RPMI7951 (cell line): Measurements from ENCODE around the gene KRTAP4-5. TPM values are rescaled to one million over a fixed set of nuclear protein-coding genes. Genes with fewer than 3 reads are reported as not detected.
"Not testable (repeated sequence)": the region's sequence is repeated elsewhere in the genome, so short reads cannot be mapped to it uniquely, and the experiment has no call there.

ENCODE experiments used
- DNase-seq: peaks from one replicate; pipeline ENCODE4 v3.0.0-alpha.2; 2012; ENCODE audit warnings: low read depth
- total RNA-seq: library from RNA; depleted of rRNA; stranded (reverse); fragments of >200 nt; shearing (Covaris generic); gene quantifications from 2 replicates; pipeline ENCODE4 v1.2.3, GENCODE V29; 2014

KRTAP4-5 gene
- total RNA-seq, 1 experiment from 2014 or later = not detected

DNA sequence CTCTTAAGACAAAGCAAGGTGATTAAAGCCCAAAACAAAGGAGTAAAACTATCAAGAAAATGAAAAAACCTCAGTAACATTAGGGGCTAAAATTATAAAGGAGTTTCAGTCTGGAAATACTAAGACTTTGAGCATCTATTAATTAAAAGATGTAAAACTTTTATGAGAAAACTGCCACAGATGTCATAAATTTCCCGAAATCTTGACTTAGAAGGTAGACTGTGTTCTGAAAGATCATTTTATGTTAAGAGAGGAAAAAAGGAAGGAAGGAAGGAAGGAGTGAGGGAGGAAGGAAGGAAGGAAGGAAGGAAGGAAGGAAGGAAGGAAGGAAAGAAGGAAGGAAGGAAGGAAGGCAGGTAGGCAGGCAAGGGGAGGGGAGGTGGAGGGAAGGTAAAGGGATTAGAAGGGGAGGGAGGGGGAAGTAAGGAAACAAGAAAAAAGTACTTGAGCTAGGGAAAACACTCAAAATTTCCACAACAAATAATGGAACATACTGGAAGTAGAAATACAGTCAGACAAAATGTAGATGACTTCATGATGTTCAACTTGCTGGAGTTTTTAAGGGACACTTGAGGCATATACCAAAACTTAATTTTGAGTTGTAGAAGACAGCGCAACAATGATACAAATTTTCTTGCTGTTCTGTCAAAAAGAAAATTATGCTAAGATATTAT, 2.0 kb downstream of the KRTAP4-5 start:
- no peak for DNase-seq

DNA sequence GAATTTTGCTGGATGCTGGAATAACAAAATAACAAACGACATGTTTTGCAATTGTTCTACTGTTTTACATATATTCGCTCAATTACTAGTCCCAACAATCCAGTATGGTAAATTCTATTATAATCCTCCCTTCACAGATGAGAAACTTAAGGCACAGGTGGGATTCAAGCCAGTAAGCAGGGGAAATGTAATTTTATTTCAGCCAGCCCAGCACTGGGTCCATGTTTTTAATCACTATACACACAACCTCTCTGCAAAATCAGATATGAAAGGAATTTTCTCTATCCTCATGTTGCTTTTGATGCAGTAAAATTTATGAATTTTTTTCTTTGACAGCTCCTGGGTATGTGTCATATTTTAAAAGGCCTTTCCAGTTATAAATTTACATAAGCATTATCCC, 4.4 kb downstream of the KRTAP4-5 start:
- no peak for DNase-seq

DNA sequence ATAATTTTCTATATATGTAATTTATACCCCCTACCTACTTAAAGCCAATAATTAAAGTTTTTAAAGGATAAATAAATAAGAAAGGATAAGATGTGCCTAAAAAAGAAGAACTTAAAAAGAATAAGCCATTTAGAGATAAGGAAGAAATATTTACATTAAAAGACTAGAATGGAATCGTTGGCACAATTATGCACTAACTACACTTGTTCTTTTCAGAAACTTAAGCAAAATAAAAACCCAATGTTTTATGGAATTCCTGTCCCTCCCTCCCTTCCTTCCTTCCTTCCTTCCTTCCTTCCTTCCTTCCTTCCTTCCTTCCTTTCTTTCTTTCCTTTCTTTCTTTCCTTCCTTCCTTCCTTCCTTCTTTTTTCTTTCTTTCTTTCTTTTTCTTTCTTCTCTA, 4.8 kb downstream of the KRTAP4-5 start:
- DNase-seq = no peak

DNA sequence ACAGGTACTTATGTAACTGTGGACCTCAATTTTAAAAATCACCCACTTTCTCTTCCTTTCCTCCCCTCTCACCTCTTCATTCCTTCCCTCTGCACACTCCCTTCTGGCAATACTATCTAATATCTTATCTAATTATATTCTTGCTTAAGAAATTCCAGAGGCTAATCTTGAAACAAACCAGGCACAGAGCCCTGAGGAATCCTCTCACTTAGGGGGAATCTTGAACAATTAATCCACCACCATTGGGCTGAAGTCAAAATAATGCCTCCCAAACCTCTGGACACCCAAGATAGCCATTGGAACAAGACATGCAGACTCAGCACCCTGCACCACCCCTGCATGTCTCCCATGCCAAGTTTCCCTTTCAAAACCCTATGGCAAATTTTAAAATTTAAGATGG, 8.3 kb downstream of the KRTAP4-5 start:
- no peak for DNase-seq

DNA sequence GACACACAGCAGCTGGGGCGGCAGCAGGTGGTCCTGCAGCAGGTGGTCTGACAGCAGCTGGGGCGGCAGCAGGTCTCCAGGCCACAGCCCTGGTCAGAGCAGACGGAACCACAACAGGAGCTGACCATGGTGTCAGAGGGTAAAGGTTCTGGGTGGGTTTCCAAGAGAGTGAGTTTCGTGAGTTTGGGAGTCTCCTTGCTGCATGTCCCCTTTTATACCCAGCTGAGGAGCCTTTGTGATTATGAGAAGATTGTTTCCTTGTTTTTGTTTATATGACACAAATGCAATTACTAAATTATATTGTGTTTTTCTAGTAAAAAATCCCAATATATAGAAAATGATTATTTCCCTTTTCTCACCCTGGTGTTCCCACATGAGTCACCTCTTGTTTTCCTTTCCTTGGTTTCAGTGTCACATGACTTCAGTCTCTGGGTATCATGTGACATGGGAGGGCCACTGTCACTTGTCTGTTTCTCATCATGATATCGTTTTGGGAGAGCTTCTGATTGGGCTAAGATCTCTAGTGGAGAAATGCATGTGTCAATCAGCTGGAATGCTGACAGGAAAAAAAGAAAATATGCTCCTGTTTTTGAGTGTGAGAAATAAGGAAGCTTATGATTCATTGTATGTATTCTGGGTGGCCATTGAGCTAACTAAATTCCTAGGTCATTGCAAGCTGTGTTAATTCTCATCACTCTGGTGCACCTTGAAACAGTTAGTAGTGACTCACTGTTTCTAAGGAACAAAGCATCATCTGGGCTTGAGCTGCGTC, 9.1 kb downstream of the KRTAP4-5 start, which contains the start of gene KRTAP4-6:
TSS of gene KRTAP4-6 (minus strand) at position 185 of the 772 bp plus-strand sequence. CDS start at position 128, 57 bp downstream.
- peak; percentile 75 for DNase-seq

DNA sequence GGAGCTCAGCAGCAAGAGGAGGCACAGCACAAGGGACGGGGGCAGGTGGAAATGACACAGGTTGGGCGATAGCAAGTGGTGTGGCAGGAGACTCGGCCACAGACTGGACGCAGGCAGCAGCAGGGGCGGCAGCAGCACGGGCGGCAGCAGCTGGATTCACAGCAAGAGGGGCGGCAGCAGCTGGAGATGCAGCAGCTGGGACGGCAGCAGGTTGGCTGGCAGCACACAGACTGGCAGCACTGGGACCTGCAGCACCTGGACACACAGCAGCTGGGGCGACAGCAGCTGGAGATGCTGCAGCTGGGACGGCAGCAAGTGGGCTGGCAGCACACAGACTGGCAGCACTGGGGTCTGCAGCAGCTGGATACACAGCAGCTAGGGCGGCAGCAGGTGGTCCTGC, 9.8 kb downstream of the KRTAP4-5 start:
- not testable (repeated sequence) for DNase-seq

DNA sequence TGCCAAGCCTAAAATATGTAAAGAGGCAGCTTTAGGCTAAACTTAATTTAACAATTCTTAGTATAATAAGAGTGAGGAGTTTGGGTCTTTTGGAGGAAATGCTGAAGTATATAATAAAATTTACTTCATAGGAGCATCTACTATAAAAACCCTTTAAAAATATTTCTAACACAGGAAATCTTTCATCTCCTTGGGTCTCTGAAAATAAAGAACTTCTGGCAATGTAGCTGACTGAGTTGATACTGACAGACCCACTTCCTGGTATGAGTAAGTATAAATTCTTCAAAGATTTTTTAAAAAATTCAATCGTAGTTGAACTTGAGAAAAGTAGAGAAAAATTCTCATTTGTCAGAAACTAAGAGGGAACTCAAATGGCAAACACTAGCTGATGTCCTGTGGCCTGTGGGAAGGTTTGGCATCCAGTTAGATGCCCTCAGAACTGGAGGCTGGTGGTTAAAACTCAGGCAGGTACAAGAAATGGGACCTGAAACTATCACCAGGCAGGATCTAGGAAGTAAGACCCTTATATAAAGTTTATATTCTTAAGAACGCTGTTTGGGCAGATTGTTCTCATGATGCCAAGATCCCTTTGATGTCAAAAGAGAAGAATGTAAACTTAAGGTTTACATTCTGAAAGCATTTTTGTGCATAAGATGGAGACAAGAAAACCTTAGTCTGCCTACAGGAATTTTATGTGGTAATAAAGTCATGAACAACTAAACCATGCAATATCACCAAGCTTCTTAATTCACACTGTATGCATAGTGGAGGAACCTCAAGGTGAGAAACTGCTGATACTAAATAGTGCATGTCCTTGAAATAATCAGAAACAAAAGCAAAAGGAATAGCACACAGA, 15.5 kb downstream of the KRTAP4-5 start:
- no peak for DNase-seq

DNA sequence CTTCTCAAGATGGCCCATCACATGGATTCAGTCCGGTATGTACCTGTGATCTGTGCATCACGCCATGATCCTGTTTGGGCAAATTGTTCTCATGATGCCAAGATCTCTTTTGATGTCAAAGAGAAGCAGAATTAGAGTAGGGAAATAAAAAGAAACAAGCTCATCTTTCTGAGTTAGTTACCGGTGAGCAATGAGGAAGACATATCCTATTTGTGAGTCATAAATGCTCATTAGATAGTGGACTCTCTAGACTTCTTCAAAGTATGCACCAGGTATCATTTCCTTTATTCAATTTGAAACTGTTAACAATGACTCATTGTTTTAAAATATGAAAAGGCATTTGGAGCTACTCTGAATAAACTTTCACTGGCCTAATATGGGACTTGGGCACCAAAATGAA, 17.6 kb downstream of the KRTAP4-5 start:
- peak; percentile 16 for DNase-seq

DNA sequence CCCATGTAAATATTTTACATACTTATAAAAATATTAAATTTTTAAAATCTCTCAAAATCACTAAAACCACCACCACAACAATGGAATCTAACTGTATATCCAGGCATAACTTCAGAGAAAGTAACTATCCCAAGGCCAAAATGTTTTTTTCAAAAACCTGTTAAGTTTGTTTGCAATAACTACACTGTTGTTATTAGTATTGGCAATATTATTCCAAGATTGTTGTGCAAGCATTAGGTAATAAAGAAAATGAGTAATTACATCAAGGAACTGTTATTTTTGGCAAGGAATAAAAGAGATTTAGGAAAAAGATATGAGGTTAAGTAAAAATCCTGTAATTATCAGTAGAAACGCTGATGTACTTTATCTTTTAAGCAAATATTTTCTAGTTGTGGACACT, 22.3 kb downstream of the KRTAP4-5 start:
- DNase-seq = no peak

DNA sequence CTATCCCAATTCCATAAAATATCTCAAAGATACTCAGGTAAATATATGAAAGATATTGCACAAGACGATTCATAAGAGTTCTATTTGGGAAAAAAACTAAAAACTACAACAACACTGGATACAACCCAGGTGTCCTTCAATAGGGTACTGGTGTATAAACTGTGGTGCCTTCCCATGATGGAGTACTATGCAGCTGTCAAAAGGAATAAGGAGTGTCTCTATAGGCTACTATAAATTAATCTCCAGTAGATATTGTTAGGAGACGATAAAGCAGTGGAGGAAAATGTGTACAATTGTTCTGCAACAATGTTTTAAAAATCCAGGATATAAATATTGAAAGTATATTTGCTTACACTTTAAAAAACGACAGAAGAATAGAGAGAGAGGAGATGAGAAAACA, 23.2 kb downstream of the KRTAP4-5 start:
- no peak for DNase-seq

DNA sequence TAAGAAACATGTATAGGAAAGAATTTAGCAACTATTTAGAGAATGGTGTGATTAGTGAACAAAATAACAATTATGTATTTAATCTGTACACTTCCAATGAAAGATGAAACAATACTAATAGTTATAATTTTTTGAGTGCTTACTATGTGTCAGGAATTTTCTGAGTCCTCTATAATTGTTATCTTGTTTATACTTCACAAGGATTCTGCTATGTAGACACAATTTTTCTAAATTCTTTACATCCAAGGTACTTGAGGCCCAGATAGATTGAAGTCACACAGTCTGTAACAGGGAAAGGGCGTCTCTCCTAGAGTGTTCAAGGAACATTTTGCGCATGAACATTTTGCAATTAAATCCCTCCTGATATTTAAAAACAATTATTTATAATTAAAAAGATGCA, 24.6 kb downstream of the KRTAP4-5 start:
- no peak for DNase-seq

DNA sequence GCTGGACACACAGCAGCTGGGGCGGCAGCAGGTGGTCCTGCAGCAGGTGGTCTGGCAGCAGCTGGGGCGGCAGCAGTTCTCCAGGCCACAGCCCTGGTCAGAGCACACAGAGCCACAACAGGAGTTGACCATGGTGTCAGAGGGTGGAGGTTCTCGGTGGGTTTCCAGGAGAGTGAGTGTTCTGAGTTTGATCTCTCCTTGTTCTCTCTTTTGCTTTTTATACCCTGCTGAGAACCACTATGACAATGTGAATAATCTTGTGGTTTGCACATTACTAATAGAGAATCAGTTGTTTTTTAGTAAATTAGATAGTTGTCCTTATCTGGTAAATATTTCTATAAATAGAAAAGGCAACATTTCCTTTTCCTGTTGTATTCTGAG, 25.6 kb downstream of the KRTAP4-5 start, which contains the start of gene KRTAP4-12:
TSS of gene KRTAP4-12 (minus strand) at position 192 of the 381 bp plus-strand sequence. CDS start at position 132, 60 bp downstream.
- not testable (repeated sequence) for DNase-seq

DNA sequence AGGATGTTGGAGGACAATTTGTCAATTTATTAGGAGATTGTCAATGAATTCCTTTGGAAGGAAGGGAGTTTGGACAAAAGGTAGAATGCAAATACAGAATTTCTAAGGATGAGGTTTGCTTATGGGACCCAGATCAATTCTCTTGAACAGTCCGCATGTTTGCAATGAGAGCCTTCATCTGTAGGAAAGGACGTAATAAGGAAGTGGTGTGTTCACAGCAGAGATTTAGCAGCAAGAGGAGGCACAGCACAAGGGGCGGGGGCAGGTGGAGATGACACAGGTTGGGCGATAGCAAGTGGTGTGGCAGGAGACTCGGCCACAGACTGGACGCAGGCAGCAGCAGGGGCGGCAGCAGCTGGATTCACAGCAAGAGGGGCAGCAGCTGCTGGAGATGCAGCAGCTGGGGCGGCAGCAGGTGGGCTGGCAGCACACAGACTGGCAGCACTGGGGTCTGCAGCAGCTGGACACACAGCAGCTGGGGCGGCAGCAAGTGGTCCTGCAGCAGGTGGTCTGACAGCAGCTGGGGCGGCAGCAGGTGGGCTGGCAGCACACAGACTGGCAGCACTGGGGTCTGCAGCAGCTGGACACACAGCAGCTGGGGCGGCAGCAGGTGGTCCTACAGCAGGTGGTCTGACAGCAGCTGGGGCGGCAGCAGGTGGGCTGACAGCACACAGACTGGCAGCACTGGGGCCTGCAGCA, 26.2 kb downstream of the KRTAP4-5 start:
- not testable (repeated sequence) for DNase-seq

DNA sequence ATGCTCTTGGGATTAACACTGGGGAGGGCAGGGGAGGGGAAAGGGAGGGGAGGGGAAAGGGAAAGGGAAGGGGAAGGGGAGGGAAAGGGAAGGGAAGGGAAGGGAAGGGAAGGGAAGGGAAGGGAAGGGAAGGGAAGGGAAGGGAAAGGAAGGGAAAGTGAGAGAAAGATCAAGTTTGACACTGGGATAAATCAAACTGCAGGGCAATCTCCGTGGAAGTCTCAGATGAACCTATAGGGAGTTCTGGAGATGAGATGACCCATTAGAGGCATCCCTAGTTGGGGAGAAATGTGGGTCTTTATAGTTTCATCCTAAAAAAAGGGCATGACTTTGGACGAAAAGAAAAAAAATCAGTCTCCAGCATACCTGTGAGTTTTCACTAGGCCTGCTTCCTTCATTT, 27.9 kb downstream of the KRTAP4-5 start:
- DNase-seq = no peak

DNA sequence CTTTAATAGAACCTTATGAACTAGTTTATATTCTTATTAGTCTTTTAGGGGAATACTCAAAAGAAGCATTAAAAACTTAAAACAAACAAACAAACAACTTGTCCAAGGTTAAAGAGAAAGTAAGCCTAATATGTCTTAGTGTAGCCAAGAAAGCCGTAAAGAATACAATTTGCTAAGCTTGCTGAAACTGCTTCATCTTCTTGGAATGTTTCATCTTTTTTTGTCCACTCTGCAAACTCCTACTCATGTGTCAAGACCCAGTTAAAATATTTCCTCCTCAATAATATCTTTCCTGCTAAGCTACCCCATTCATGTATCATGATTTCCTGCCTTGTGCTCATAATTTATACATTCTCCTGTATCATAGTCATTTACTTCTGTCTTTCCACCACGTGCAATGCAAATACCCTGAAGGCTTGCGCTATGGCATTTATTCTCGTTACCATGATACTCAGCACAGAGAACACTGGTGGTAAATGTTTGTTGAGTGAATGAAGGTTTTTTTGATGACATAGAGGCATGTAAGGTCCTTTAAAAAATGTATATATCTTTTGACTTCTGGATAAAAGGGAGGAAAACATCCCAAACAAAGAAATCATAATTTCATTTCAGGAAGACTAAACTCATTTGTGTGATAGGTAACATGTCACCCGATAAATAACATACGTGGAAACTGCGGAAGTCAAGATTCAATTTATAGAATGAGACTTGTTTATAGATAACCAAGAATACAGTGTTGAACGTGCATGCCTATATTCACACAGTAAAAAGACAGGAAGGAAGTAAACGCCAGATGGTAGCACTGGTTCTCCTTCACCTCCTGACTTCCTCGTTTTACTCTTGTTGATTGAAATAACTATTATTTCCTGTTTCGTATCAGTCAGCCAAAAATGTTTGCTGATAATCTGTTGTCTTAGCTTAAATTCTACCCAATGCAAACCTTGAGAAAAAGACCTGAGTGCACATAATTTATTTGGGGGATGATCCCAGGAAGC, 29.6 kb downstream of the KRTAP4-5 start:
- DNase-seq = peak; percentile 36

DNA sequence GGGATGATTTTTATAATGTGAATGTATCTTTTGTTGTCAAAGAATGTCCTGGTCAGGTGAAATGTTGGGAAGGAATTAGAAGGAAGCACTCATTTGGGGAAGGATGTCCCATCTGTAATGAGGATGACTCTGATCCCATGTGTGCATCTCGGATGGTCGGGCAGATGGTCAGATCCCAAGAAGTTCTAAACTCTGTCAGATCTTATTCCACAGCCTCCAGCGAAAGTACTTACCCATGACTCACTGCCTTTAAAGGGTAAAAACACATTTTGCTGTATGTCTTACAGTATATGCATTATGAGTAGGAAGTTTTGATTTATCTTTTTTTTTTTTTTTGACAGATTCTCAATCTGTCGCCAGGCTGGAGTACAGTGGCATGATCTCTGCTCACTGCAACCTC, 30.9 kb downstream of the KRTAP4-5 start:
- peak; percentile 74 for DNase-seq

DNA sequence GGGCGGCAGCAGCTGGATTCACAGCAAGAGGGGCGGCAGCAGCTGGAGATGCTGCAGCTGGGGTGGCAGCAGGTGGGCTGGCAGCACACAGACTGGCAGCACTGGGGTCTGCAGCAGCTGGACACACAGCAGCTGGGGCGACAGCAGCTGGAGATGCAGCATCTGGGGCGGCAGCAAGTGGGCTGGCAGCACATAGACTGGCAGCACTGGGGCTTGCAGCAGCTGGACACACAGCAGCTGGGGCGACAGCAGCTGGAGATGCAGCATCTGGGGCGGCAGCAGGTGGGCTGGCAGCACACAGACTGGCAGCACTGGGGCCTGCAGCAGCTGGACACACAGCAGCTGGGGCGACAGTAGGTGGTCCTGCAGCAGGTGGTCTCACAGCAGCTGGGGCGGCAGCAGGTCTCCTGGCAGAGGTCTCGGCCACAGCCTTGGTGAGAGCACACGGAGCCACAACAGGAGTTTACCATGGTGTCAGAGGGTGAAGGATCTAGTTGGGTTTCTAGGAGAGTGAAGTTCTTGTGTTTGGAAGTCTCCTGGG, 31.7 kb downstream of the KRTAP4-5 start, which contains the start of gene KRTAP4-11:
TSS of gene KRTAP4-11 (minus strand) at position 528 of the 541 bp plus-strand sequence. CDS start at position 470, 58 bp downstream.
- DNase-seq = not testable (repeated sequence)

DNA sequence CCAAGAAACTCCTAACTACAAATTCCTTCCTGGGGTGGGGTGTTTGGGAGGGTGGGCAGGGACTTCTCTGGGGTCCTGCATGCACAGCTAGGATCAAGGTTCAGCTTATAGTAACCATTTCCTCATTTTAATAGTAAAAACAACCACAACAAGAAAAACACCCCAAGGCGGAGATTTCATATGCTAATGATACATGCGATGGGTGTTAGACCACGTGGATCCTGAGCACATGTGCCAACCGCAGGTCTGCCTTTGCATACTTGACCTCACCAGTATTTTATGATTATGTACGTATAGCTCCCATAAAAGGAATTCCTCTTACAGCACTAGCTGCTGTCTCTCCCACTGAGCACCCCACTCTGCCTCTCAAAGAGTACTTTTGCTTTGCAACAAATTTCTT, 33.3 kb downstream of the KRTAP4-5 start:
- no peak for DNase-seq

DNA sequence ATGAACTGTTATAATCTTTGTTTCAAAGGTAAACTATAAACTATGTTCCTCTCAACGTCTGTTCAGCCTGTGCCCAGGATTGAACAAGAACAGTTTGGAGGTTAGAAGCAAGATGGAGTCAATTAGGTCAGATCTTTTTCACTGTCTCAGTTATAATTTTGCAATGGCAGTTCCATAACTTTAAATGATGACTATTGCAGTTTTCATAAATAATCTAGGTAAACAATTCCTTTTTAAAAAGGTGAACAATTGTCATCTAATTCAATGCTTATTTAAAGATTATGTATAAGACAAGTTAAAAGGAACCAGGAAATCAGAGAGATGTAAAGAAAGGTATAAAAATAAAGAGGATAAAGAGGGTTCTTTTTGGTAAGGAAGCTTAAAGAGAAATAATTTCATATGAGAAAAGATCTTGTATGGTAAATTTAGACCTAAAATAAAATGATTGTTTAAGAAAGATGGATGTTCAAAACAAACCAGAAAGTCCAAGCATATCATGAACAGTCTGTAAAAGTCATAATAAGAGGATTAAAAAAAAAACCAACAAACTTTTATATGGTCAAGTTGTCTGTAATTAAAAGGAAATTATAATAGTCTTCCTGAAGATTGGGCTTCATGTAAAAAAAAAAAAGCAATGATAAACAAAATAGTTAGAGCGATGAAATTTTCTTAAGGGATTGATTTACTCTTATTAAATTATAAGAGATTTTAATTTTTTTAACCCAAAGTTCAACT, 38.3 kb downstream of the KRTAP4-5 start:
- DNase-seq = no peak
